Ovary (tissue), 9 donors: ENCODE data around the gene TIMP3. TPM values are rescaled to one million over a fixed set of nuclear protein-coding genes. Genes with fewer than 3 reads are reported as not detected.

Experiments used
- DNase-seq, 5 donors: peaks; one replicate each; pipeline ENCODE4 v3.0.0-alpha.2; 2019 to 2020
- H3K27ac ChIP-seq, 2 donors: fragments of 200-600 bp; one replicate each; pipeline versions ENCODE4 v1.5.1 to v1.8.0; 2019 to 2022
- H3K27me3 ChIP-seq: fragments of 200-600 bp; one replicate; pipeline ENCODE4 v1.8.0; 2022
- H3K36me3 ChIP-seq: fragments of 200-600 bp; sonication (generic); one replicate; pipeline ENCODE4 v1.5.1; 2019
- H3K4me1 ChIP-seq: one replicate; pipeline ENCODE4 v1.8.1; 2013; ENCODE audit warnings: mild to moderate bottlenecking, moderate library complexity; ENCODE audit not compliant: insufficient read depth
- H3K4me3 ChIP-seq: fragments of 200-600 bp; sonication (generic); one replicate; pipeline ENCODE4 v1.5.1; 2017
- H3K9me3 ChIP-seq, 2 donors: fragments of 200-600 bp in 1 of 2; sonication (generic) in 1 of 2; one replicate each; pipeline versions ENCODE4 v1.5.1 to v1.8.1; 2013 to 2019; ENCODE audit warnings: mild to moderate bottlenecking in 1 of 2, moderate library complexity in 1 of 2
- EP300 ChIP-seq: sonication (generic); formaldehyde crosslinking; IDR thresholded peaks from one replicate; pipeline ENCODE4 v1.6.1; 2017; ENCODE audit warnings: antibody characterized with exemption
- POLR2A ChIP-seq: fragments of 450-650 bp; IDR thresholded peaks from one replicate; pipeline ENCODE4 v1.6.1; 2017; ENCODE audit warnings: antibody characterized with exemption, mild to moderate bottlenecking, moderate library complexity
- WGBS, 3 donors: extraction: QIAGEN DNeasy Blood & Tissue Kit in 1 of 3; methylation state at CpG; one replicate each; pipeline versions ENCODE4 v1.1.5 to v1.1.7; 2013 to 2017; 5-methylcytosine and 5-hydroxymethylcytosine counted together
- intact Hi-C, 4 donors: fragments of 100-400 bp; cut with DNase I; formaldehyde crosslinking; loops; one replicate each; pipeline versions ENCODE4 v1.11.0 to v1.15.1; 2022 to 2023
- polyA plus RNA-seq, 2 donors: library from polyadenylated mRNA; stranded (reverse); fragments of 200-250 nt in 1 of 2; fragments of 350-450 nt in 1 of 2; fragmentation: Illumina TruSeq in 1 of 2; extraction: RNeasy Lipid Tissue Mini Kit (QIAGEN cat#74804) in 1 of 2; gene quantifications; one replicate each; pipeline ENCODE4 v1.2.3, GENCODE V29; 2013 to 2014
- total RNA-seq, 7 donors: library from RNA; depleted of rRNA in 2 of 7; stranded (reverse); fragments of >200 nt in 2 of 7; fragmentation: NEBNext Ultra II Directional in 3 of 7; extraction: Animal tissue kit (Norgen Biotek cat#: 25700) in 3 of 7; gene quantifications; one replicate each; pipeline versions ENCODE4 v1.1.0 to v1.2.4, GENCODE V29; 2016 to 2023
- TF ChIP-seq, protein P1 (sequence below), 3 donors: fragments of 450-650 bp in 2 of 3; fragments of 200-600 bp in 1 of 3; IDR thresholded peaks; one replicate each; pipeline versions ENCODE4 v1.5.1 to v1.8.0; 2016 to 2022; ENCODE audit warnings: antibody characterized with exemption in 3 of 3, mild to moderate bottlenecking in 1 of 3
- donor health status: DM: no; HTN: no; CAD: no; lungs with moderate emphysema.
- donor health status: DM: no; HTN: no; CAD: no.
- donor health status: Bipolar disorder and iron deficiency.
- donor health status: DM: yes; HTN: yes; CAD: no.
- donor health status: DM: no; HTN: no; CAD: no.
- donor health status: DM: yes; HTN: yes; CAD: no.

TIMP3 gene
- total and polyA plus RNA-seq, 9 donors: 48.5 to 565 (median 121) TPM

GRCh38 chr22:32811788-32812545 is 10.5 kb downstream of the TIMP3 start:
- WGBS, 3 donors: 71 to 78% (median 75%) methylated on average over 3 of the region's 3 CpGs
- intact Hi-C loops: no loop called here
- Histone ChIP-seq H3K27me3 (no peaks in the 10 kb centered on the region), H3K4me3 (no peak overlapping the region), H3K4me1 (peaks cover 5% of the 10 kb centered on the region), H3K27ac (no peak overlapping the region), H3K36me3 (no peaks in the 10 kb centered on the region), H3K9me3 (no peaks in the 10 kb centered on the region)
- TF ChIP-seq POLR2A: no peak
- no peak for TF ChIP-seq EP300
- TF ChIP-seq, protein P1, sequence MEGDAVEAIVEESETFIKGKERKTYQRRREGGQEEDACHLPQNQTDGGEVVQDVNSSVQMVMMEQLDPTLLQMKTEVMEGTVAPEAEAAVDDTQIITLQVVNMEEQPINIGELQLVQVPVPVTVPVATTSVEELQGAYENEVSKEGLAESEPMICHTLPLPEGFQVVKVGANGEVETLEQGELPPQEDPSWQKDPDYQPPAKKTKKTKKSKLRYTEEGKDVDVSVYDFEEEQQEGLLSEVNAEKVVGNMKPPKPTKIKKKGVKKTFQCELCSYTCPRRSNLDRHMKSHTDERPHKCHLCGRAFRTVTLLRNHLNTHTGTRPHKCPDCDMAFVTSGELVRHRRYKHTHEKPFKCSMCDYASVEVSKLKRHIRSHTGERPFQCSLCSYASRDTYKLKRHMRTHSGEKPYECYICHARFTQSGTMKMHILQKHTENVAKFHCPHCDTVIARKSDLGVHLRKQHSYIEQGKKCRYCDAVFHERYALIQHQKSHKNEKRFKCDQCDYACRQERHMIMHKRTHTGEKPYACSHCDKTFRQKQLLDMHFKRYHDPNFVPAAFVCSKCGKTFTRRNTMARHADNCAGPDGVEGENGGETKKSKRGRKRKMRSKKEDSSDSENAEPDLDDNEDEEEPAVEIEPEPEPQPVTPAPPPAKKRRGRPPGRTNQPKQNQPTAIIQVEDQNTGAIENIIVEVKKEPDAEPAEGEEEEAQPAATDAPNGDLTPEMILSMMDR (IDR thresholded peaks at IDR 0.05): no peak
- no peak for DNase-seq

DNA sequence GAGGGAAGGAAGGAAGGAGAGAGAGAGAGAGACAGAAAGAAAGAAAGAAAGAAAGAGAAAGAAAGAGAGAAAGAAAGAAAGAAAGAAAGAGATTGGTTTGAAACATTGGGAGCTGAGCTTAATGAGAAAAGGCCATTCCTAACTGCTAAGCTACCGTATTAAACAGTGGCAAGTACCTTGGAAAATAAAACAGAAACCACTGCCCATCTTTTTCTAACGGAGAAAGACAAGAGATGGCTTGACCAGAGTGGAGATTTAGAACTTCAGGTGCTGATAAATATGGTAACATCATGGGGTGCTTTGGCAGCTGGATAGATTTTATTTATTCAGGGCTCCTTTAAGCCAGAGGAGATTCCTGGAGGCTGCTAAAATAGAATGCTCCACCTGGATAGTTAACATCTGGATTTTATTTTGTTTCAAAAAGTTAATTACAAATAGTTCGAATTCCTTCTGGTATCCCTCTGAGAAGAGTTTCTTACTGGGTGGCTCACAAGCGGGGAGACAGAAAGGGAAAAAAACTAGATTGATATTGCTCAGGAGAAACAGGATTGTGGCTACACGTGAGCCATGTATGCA is 12.9 kb downstream of the TIMP3 start:
- Histone ChIP-seq H3K36me3 (no peaks in the 10 kb centered on the region), H3K9me3 (no peaks in the 10 kb centered on the region), H3K27ac (no peak overlapping the region), H3K4me1 (peaks cover 5% of the 10 kb centered on the region), H3K4me3 (no peak overlapping the region), H3K27me3 (no peaks in the 10 kb centered on the region)
- intact Hi-C loops: no loop called here
- no peak for DNase-seq
- 29 to 43% (median 37%) methylated on average over 5 of the region's 5 CpGs for WGBS, 3 donors
- TF ChIP-seq POLR2A: no peak
- TF ChIP-seq, protein P1 (IDR thresholded peaks at IDR 0.05): no peak
- no peak for TF ChIP-seq EP300

- 95 to 96% (median 96%) methylated on average over 4 of the region's 4 CpGs for WGBS, 3 donors
- peaks cover 5% of the 10 kb centered on the region for H3K4me1 ChIP-seq
Measured at GRCh38 chr22:32815059-32815458, 13.6 kb downstream of the TIMP3 start.

GRCh38 chr22:32815943-32816342 is 14.4 kb downstream of the TIMP3 start:
- 76 to 91% (median 87%) methylated on average over 6 of the region's 6 CpGs for WGBS, 3 donors
- TF ChIP-seq EP300 (no peak), POLR2A (no peak)
- TF ChIP-seq, protein P1 (IDR thresholded peaks at IDR 0.05): no peak
- Histone ChIP-seq H3K27me3 (no peaks in the 10 kb centered on the region), H3K4me1 (peaks cover 5% of the 10 kb centered on the region), H3K4me3 (no peak overlapping the region), H3K27ac (no peak overlapping the region), H3K36me3 (no peaks in the 10 kb centered on the region), H3K9me3 (no peaks in the 10 kb centered on the region)
- DNase-seq: no peak
- intact Hi-C loops: no loop called here

More at GRCh38 chr22:32815059-32815458, 13.6 kb downstream of the TIMP3 start:
- H3K36me3 ChIP-seq: no peaks in the 10 kb centered on the region
- no peaks in the 10 kb centered on the region for H3K27me3 ChIP-seq
- intact Hi-C loops: no loop called here
- TF ChIP-seq, protein P1 (IDR thresholded peaks at IDR 0.05): no peak
- no peak for TF ChIP-seq EP300
- TF ChIP-seq POLR2A: no peak
- H3K4me3 ChIP-seq: no peak overlapping the region
- no peaks in the 10 kb centered on the region for H3K9me3 ChIP-seq
- no peak overlapping the region for H3K27ac ChIP-seq
- DNase-seq: no peak
